ENCODE data around the gene RABGAP1. TPM values are rescaled to one million over a fixed set of nuclear protein-coding genes. Genes with fewer than 3 reads are reported as not detected.

Gene RABGAP1
- total RNA-seq: 10 to 100 TPM; 39.3 to 64.8 (median 60.4) TPM
- 10 to 100 TPM; 27.1 to 41.1 TPM for polyA plus RNA-seq
- long read RNA-seq, donor 1, partial matches to known transcripts: 31 of 45 reads
- long read RNA-seq, donor 1, other reads (novel, unspliced or antisense): 14 of 45 reads
- long read RNA-seq, donor 2, full-length matches to known transcripts: 5 of 5 reads
- long read RNA-seq, donor 2, partial matches to known transcripts: 0 of 5 reads
- long read RNA-seq, donor 2, other reads (novel, unspliced or antisense): 0 of 5 reads
- long read RNA-seq, donor 3, full-length matches to known transcripts: 42 of 87 reads
- long read RNA-seq, donor 3, partial matches to known transcripts: 8 of 87 reads
- long read RNA-seq, donor 3, other reads (novel, unspliced or antisense): 37 of 87 reads

DNA sequence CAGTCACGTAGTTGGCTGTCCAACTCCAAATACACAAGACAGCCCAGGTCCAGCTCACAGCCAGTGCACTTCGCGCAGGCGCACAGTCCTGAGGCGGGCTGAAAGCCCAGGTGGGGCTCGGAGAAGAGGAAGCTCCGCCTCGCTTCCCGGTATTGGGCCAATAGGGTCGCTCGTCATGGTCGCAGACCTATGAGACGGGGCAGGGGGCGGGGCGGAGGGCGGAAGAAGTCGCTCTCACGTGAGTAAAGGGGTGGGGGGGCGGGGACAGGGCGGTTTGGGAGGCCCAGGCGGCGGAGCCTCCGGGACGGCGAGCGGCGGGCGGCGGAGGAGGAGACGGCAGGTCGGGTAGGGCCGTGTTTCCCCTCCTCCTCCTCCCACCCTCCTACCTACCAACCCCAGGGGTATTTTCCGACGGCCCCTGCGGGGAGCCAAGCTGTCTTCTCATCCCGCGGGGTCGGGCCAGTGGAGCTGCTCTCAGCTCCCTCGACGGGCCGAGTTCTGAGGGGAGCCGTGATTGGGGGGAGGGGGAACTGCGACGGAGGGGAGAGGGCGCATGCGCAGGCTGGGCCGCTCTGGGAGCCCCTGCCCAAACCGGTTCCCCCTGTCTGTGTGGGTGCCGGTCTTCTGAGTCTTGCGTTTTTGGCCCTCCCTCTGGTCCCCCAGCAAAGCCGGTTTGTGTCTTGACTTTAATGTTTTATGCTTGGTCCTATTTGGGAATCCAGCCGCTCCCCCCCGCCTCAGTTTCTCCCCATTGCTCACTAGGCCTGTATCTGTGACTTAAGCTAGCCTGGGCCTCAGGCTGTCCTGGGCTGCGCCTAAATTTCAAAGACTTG lies at the start of gene RABGAP1:
RABGAP1 (plus strand) TSS at position 272 of the 833 bp plus-strand sequence. CDS start 16,040 bp downstream, outside the sequence.
- Histone ChIP-seq H3K9me3 (no peaks in the 10 kb centered on the region), H3K27me3 (no peaks in the 10 kb centered on the region), H3K36me3 (no peaks in the 10 kb centered on the region), H3K4me1 (ENCODE audit: insufficient read depth) (peaks cover 6% of the 10 kb centered on the region), H3K4me3 (peak within 1 kb of the TSS; percentile 86), H3K27ac (peak within 1 kb of the TSS; percentile 56 to 69)
- intact Hi-C loops (cut with DNase I): no loop called here
- WGBS, 3 donors: 0% methylated on average over 26 to 54 of the region's 54 CpGs
- TF ChIP-seq, protein P1, sequence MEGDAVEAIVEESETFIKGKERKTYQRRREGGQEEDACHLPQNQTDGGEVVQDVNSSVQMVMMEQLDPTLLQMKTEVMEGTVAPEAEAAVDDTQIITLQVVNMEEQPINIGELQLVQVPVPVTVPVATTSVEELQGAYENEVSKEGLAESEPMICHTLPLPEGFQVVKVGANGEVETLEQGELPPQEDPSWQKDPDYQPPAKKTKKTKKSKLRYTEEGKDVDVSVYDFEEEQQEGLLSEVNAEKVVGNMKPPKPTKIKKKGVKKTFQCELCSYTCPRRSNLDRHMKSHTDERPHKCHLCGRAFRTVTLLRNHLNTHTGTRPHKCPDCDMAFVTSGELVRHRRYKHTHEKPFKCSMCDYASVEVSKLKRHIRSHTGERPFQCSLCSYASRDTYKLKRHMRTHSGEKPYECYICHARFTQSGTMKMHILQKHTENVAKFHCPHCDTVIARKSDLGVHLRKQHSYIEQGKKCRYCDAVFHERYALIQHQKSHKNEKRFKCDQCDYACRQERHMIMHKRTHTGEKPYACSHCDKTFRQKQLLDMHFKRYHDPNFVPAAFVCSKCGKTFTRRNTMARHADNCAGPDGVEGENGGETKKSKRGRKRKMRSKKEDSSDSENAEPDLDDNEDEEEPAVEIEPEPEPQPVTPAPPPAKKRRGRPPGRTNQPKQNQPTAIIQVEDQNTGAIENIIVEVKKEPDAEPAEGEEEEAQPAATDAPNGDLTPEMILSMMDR (IDR thresholded peaks at IDR 0.05): no peak
- TF ChIP-seq EP300 (IDR thresholded peaks at IDR 0.05) (peak; percentile 24), POLR2A (IDR thresholded peaks at IDR 0.05) (peak; percentile 74)
- DNase-seq: peak; percentile 98 to 99 (median 99)

DNA sequence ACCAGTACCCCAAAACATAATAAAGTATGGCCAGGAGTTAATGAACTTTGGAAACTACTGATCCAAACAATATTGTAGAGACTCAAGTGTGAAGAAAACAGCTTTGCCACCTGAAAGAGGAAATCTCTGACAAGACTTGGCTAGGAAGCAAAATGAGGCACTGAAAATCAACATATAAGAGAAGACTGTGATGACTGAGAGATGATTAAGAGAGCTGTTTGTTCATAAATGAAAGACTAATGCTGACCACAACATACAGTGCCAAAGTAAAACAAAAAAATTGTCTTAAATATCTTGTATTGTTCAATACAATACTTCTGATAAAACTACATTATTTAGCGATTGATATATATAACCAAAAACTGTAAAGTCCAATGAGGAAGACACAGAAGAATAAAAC lies 42.9 kb upstream of the RABGAP1 start:
- Histone ChIP-seq H3K4me3 (no peak overlapping the region), H3K9me3 (no peaks in the 10 kb centered on the region), H3K27ac (no peak overlapping the region), H3K4me1 (ENCODE audit: insufficient read depth) (peaks cover 5% of the 10 kb centered on the region), H3K36me3 (no peaks in the 10 kb centered on the region), H3K27me3 (no peaks in the 10 kb centered on the region)
- intact Hi-C loops (cut with DNase I): no loop called here
- TF ChIP-seq POLR2A (IDR thresholded peaks at IDR 0.05) (no peak), EP300 (IDR thresholded peaks at IDR 0.05) (no peak)
- TF ChIP-seq, protein P1 (IDR thresholded peaks at IDR 0.05): no peak
- WGBS, 3 donors: 88 to 94% (median 94%) methylated on average over 1 of the region's 1 CpG
- DNase-seq: no peak

- TF ChIP-seq EP300 (IDR thresholded peaks at IDR 0.05) (no peak), POLR2A (IDR thresholded peaks at IDR 0.05) (no peak)
- TF ChIP-seq, protein P1 (IDR thresholded peaks at IDR 0.05): no peak
- Histone ChIP-seq H3K36me3 (no peaks in the 10 kb centered on the region), H3K9me3 (no peaks in the 10 kb centered on the region), H3K4me3 (no peak overlapping the region), H3K27me3 (no peaks in the 10 kb centered on the region), H3K4me1 (ENCODE audit: insufficient read depth) (peaks cover 5% of the 10 kb centered on the region), H3K27ac (no peak overlapping the region)
- DNase-seq: no peak
- intact Hi-C loops (cut with DNase I): loop anchor here in 1 of 4 donors (10.0 kb wide), 1 partner anchor 94 kb away; no protein-coding TSS in a partner anchor
- WGBS, 3 donors: 32 to 48% (median 33%) methylated on average over 2 of the region's 2 CpGs
Measured at GRCh38 chr9:122900791-122901190, 40.0 kb upstream of the RABGAP1 start.

GRCh38 chr9:122904466-122904822 lies 36.4 kb upstream of the RABGAP1 start:
- Histone ChIP-seq H3K4me3 (peak overlapping the region; percentile 100), H3K36me3 (no peaks in the 10 kb centered on the region), H3K27me3 (no peaks in the 10 kb centered on the region), H3K27ac (peak overlapping the region; percentile 82 to 83), H3K4me1 (ENCODE audit: insufficient read depth) (peaks cover 2% of the 10 kb centered on the region), H3K9me3 (no peaks in the 10 kb centered on the region)
- TF ChIP-seq, protein P1 (IDR thresholded peaks at IDR 0.05): no peak
- TF ChIP-seq EP300 (IDR thresholded peaks at IDR 0.05) (no peak), POLR2A (IDR thresholded peaks at IDR 0.05) (no peak)
- peak in 2 of 5 donors; percentile 14 to 26 for DNase-seq
- intact Hi-C loops (cut with DNase I): loop anchor here in 1 of 4 donors (10.0 kb wide), 1 partner anchor 90 kb away; no protein-coding TSS in a partner anchor
- WGBS, 3 donors: 0 to 2% (median 1%) methylated on average over 8 of the region's 8 CpGs
